Embryonic facial prominence (tissue), 1 donor: ENCODE measurements around the gene CHID1.

Experiments used
- DNase-seq: peaks from one replicate; pipeline ENCODE4 v3.0.0-alpha.2; 2016; ENCODE audit errors: extremely low spot score

Gene CHID1

DNA sequence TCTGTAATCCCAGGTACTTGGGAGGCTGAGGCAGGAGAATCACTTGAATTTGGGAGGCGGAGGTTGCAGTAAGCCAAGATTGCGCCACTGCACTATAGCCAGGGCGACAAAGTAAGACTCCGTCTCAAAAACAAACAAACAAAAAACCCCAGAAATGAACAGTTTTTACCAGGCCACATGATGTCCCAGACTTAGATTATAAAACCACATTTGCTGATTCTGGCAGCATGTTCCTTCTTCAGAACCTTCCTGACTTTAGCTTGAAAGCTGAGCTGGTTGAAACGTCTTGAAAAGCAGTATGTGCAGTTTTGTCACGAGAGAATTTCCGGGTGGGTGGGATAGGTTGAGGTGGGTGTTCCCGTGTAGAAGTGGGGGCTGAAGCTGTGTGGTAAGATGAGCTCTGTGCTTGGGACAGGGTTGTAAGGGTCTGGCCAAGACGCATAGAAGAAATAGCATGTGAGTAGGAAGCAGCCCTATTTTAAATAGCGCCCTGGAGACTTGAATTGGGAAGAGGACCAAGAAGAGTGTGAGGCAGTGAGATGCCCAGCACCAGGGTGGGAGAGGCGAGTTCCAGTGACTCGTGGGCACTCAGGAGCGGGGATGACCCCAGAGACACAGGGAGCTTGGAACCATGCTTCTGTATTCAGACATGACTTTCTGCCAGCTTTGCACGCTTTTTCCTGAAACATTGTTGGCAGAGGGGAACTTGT lies 22.7 kb upstream of the CHID1 start:
- no peak for DNase-seq

DNA sequence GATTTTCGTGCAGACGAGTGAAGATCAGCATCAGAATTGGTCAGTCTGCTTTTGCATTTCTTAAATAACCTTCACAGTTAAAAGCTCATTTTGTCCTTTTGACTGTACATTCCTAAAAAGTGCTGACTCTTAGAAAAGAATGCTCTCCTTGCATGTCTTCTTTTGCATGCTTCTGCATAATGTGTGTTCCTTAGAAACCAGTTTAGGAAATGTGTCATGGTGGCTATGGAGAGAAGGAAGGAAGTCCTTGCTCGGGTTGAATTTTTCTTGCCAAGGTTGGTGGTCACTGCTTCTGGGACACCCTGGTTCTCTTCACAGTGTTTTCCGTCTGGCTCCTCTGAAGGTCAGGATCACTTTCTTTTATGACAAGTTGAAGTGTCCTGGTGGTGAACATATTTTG lies 21.8 kb upstream of the CHID1 start:
- DNase-seq, result no peak

DNA sequence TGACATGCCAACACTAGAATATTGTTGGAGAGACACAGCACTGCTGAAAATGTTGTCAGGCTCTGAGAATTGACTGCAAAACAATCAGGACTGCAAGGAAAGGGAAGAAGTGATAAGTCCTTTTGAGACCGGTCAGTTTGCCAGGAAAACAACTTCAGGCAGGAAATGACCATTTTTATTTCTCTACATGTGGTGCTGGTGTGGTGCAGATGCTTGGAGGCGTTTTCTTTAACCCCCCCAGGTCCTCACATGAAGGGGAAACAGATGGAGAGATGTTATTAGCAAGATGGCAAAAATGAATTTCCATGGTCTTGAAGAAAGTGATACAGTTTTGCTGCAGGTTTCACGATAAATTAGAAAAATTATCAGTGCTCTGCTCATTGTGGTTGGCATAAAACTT lies 20.8 kb upstream of the CHID1 start:
- DNase-seq, result no peak

DNA sequence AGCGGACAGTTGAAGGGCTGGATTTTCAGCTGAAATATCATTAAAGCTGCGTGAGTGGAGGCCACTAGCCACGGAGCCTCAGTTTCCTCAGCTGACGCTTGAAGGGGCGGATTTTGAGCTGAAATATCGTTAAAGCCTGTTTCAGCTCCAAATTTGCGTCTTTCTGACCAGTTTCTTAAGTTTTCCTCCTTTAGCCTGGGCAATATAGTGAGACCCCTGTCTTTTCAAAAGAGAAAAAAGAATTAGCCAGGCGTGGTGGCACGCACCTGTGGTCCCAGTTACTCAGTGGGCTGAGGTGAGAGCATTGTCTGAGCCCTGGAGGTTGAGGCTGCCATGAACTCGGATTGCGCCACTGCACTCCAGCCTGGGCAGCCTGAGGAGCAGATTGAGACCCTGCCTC lies 18.8 kb upstream of the CHID1 start:
- DNase-seq, result no peak

DNA sequence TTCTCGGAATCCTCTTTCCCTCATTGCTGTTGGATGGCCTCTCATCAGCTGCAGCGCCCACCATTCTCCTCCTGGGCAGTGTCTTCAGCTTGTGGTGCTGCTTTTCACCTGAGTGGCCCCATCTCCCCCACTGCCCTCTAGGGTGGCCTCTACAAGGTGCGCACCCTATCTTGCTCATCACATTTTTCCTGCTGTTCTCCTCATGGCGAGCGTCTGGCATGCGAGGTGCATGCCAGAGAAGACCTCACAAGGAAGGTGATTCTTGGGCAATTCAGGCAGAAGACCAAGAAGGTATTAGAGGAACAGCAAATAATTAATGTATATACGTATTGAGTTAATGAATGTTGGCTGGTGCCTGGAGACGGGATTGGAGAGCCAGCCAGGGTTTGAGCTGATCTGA lies 18.2 kb upstream of the CHID1 start:
- no peak for DNase-seq

DNA sequence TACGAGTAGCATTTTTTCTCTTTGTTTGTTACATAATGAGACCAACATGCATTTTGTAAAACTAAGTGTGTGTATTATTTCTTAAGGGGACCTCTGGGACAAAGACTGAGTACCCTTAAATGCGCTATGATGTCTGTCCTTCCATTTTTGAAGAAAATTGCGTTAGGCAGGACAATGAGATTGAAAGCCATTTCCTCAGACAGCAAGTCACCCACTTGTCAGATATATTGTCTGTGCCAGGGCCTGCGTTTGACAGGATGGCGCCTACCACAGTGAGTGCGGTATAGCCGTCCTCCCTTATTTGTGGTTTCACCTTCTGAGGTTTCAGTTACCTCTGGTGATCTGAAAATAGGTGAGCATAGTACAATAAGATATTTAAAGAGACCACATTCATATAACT lies 17.3 kb upstream of the CHID1 start:
- no peak for DNase-seq

DNA sequence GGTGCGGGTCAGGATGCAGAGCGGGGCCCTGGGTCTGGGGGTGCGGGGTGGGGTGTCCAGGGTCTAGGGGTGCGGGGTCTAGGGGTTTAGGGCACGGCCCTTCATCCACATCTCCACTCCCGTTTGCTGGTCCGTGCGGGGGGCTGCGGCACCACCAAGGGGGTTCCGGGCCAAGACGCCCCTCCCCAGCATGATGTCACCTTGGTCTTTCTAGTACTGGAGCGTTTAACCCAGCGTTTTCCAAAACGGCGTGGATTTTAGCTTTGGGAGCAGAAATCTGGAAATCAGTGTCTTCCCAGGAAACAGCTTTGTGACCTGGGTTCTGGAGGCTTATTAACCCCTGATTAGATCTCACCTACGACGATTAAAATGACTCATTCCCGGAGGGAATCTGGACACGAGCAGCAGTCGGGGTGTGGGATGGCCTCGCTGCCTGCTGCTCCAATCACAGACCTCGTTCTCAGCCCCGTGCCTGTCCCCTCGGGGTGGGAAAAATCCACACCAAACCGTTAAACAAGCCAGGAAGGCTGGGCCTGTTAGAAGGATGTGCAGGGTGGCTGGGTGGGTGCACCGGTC lies 15.8 kb upstream of the CHID1 start:
- no peak for DNase-seq

DNA sequence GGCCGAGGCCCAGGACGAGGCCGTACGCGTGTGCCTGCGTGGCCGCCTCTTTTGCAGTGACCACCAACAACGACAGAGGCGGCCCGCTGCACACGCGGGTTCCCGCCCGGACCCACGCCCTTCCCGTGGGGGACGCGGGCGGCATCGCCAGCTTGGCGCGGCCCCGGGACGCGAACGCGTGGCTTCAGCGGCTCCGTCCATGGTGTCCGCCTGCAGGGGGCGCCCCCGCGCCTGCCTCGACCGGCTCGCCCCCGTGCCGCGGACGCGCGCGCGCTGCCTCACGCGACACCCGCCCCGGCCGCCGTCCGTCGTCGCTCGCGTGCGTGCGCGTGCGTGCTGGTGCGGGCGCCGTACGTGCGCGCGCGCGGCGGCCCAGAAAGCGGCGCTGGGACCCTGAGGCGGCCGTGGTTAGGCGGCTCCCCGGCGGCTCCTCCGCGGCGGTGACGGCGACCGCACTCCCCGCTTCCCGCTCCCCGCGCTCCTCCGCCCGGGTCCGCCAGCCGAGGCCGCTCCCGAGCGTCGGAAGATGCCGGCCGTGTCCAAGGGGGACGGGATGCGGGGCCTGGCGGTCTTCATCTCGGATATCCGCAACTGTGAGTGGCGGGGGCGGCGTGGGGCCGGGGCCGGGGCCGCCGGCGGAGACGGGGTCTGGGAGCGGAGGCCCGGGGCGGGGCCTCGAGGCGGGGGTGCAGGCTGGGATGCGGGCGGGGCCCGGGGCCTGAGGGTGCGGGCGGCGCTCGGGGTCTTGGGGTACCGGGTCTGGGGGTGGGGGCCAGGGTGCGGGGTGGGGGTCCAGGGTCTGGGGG lies 15.1 kb upstream of the CHID1 start, which contains the start of gene AP2A2:
AP2A2 (plus strand) TSS at position 375 of the 806 bp plus-strand sequence; CDS start at position 527, 152 bp downstream.
- DNase-seq, result peak; percentile 78

DNA sequence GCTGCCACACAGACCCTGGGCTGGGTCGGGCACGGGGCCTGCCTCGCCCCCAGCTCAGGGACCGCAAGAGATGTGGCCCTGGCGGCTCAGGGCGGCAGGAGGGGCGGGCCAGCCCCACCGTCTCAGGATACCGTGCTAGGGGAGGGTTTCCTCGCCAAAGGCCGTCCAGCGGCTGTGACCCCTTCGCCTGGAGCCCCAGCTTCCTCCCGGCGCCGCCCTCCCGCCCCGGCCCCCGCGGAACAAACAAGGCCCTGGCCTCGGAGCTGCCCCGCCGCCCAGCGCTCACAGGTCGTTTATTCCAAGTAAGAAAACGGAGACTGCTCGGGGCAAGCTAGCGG lies 14.5 kb upstream of the CHID1 start:
- DNase-seq, result no peak

DNA sequence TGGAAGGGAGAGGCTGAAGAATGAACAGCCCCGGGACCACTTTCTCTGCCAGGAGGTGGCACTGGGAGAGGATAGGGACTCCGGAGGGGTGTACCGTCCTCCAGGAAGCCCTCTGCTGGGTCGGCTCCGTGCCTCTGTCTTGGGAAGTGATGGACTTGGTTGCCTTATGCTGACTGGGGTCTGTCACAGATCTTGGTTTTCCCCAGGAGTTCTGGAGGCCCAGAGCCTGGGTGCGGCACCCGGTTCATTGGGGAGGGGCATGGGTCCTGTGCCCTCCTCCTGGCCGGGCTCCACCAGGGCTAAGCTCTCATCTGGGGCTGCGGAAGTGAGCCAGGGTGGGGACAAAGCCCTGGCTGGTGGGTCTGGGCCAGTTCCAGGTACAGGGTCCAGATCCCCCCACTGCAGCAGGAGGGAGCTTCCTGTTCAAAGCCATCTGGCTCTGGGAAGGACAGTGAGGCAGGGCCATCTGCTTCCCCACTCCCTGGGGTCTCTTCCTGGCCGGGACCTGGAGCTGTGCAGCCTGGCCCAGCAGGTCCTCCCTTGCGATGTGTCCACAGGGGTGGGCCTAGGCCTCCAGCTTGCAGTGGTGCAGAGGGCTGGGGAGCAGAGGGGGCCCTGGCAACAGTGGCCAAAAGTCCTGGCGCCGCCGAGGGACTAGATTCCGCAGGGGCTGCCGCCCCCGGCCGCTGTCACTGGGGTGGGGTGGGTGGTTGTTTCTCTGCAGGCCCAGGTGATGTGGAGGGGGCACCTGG lies 14.0 kb upstream of the CHID1 start:
- no peak for DNase-seq

DNA sequence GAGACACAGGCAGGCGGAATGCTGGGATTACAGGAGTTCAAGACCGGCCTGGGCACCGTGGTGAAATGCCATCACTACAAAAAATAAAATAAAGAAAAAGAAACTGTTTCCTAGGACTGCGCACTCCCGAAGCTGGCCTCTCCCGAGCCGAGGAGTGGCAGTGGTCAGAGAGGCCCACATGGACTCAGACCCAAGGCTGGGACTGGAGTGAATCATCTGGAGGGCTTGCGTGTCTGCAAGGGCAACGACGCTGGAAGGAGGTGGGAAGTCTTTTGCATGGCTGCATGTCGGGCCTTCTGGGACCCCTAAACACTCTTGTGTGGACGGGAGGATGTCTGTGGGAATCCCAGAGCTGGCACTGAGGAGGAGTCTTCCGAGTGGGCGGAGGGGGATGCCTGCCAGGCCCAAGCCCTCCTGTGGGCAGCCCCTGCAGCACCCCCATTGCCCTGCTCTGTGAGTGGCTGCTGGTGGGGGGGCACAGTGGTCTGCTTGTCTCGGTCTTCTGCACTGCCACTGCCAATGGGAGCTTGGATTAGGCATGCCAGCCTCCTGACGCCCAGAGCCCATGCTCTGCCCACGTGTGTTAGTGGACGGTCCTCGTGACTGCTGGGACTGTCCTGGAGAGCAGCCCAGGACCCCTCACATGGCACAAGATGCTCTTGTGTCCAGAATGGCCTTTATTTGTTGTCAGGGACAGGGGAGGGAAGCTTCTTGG lies 13.2 kb upstream of the CHID1 start:
- DNase-seq, result no peak

DNA sequence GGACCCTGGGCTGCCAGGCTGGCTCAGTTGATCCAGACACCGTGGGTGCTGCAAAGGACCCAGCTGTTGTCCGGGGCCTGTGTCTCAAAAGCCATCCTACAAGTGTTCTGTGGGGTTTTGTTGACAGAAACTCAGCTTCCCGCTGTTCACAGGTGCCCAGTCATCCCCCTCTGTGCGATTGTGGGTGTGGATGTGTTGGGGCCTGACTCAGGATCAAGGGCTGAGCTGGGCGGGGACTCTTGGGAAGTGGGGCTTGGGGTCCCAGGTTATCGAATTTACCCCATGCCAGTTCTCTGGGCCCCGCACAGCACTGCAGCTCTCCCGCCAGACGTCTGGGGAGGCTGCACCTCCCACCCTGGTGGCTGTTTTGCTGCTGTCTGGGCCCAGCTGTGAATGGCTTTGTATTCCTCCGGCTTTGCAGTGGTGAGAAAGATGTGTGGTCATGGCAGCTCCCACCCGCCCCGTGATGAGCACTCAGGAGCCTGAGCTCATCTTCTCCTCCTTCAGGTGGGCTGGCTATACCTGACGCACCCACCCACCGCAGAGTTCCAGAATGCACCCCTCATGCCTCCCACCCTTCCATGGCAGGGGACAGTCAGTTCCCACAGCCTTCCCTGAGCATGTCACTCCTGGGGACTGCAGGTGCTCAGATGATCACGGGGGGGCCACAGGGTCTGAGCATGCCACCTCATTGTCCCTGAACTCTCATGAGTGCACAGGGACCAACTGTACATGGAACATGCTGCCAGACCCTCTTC lies 11.5 kb upstream of the CHID1 start:
- no peak for DNase-seq

DNA sequence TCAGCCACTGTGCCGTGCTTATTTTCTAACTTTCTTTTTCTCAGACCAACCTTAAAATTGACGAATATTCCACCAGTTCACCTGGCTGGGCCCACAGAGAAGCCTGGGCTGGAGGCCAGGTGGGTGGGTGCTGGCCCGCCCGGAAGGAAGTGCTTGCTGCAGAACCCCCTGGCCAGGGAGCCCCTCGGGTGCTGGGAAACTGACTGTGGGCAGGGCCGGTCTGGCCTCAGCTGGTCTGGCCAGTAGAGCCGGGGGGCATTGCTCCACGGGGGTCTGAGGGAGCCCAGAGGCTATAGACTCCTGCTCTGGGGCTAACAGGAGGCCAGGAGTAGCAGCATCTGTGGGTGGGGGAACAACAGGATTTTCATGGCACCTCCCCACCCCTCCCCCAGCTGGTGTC lies 6.8 kb upstream of the CHID1 start:
- DNase-seq, result no peak

DNA sequence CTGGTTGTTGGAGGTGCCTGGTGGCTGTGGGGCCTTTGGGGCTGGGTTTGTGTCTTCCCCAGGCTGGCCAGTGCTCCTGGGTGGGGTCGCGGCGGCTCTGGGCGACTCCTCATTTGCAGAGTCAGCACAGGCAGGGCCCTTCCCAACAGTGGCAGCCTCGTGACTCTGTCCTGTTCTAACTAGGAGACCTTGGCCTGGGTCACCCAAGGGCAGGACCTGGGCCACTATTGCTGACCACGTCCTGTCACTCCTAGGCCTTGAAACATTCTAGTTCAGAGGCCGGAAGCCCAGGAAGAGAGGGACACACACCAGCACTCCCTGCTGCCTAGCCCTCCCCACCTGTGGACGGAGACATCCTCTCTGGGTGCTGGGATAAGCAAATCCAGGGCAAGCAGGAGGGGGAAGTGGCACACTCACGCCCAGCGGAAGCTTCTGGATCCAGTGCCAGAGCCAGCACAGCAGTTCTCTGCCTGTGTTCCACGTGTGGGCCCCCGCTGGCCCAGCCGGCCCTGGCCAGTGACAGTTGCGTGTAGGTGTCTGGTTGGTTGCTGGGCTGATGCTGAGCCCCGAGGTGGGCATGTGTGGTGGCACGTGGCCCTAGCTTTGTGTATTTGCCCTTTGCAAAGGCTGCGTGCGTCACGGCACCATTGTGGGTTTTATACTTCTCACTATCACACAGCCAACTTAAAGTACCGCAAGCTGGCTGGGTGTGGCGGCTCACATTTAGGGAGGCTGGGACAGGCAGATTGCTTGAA lies 4.3 kb upstream of the CHID1 start:
- DNase-seq, result no peak

DNA sequence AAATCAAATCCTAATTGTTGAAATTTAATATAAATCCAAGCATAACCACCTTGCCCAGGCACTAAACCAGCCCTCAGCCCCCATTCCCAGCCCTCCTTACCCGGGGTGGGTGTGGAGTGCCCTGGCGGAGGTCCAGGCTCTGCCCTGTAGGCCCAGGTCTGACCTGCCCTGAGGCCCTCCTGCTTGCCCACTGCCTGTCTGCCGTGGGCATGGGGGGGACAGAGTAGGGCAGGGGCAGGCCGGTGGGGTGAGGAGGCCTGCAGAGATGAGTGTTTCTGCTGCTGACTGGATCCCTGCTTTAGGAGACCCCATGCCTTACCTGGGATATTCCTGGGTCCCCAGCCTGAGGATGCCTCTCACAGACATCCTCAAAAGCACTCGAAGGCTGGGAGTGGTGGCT lies 3.6 kb upstream of the CHID1 start:
- DNase-seq, result no peak

DNA sequence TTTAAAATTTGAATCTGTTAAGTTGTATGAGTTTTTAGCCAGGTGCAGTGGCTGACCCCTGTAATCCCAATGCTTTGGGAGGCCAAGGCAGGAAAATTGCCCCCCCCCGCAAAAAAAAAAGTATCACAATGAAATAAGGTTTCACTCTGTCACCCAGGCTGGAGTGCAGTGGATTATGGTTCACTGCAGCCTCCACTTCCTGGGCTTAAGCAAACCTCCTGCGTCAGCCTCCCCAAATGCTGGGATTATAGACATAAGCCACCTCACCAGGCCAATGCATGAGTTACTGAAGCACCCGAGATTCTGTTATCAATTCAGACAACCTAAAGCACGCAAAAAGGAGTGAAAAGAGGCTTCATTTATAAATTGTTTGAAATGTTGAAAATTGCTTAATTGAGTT lies 2.4 kb upstream of the CHID1 start:
- no peak for DNase-seq

DNA sequence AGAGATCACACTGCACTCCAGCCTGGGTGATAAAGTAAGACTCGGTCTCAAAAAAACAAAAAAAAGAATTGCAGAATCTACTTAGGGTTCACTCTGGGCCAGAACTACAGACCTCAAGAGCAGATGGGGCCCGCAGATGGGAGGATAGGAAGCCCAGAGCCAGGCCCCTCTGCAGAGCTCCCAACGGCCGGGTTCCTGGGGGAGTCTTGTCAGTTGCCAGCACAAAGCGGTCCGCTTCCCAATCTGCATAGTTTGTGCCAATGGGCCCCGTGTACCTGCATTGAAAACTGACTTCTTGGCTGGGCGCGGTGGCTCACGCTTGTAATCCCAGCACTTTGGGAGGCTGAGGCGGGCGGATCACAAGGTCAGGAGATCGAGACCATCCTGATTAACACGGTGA lies 1.7 kb upstream of the CHID1 start:
- DNase-seq, result no peak

DNA sequence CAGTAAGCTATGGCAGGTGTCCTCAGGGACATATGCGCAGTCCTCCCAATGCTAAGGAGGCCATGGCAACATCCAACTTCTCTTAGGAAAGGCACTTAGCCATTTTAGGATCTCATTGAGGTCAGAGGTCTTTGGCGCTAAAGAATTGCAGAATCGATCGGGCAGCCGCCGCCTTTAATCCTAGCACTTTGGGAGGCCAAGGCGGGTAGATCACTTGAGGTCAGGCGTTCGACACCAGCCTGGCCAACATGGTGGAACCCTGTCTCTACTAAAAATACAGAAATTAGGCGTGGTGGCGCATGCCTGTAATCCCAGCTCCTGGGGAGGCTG lies 1.2 kb upstream of the CHID1 start:
- no peak for DNase-seq

DNA sequence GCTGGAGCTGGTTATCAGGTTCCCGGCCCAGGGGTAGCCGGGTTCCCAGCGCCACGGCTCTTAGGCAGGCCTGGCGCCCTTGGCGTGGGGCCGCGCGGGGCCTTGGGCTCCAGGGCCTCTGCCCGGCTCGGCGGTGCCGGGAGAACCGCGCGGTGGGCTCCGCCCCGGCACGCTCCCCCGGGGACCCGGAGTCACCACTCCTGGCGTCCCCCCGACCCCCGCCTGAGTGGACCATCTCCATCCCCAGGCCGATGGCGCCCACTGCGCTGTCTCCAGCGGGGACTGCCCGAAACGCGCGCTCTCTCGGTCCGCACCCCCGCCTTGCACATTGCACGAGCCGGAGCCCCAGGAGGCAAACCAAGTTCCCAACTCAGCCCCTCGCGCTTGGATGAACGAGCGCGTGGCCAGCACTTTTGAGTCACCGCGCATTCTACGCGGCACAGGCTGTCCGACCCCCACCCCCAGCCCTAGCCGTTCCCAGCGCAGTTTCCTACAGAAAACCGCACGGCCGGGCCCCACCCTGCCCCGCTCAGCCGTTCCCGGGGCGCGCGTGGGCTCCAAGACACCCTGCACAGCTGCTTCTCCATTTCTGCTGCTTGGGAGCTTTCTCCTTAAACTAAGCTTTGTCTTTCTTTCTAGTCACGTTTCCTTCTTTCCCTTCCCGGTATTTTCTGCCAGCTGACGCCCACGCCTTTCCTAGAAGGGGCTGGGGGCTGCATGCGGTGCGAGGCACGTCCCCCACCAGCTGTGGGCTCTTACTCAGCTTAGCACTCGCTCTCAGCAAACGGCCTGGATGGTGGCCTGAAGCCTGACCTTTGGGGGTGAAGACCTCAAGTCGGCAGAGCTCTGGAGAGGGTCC lies 650 bp upstream of the CHID1 start:
- no peak for DNase-seq
